B cell (primary cell): ENCODE measurements around the gene SIGLEC6. TPM values are rescaled to one million over a fixed set of nuclear protein-coding genes. Genes with fewer than 3 reads are reported as not detected.

Experiments
- ATAC-seq: fragments of 200-7000 bp; cut with Tn5 transposase; one replicate; pipeline ENCODE4 v1.10.0; 2021; ENCODE audit warnings: low read depth, mild to moderate bottlenecking, moderate number of reproducible peaks, moderate library complexity
- CTCF ChIA-PET: fragments of 350-600 bp; sonication (Branson Sonifier 250); formaldehyde crosslinking; loops from one replicate; lab custom pipeline; 2021; ENCODE audit warnings: antibody characterized with exemption, inconsistent platforms; lab: Charles Lee
- POLR2A ChIA-PET: fragments of 350-600 bp; sonication (Branson Sonifier 250); formaldehyde crosslinking; loops from one replicate; lab custom pipeline; 2021; ENCODE audit warnings: antibody characterized with exemption; lab: Charles Lee
- DNase-seq: peaks from one replicate; pipeline ENCODE4 v3.0.0; 2013
- H2AFZ ChIP-seq: 2 replicates; pipeline ENCODE4 v1.6.1; 2012; ENCODE audit warnings: mild to moderate bottlenecking, low read depth, low read length; ENCODE audit not compliant: insufficient read depth, poor library complexity, severe bottlenecking
- H3K27ac ChIP-seq, 2 donors: 1 replicate in 1 of 2; 2 replicates in 1 of 2; pipeline ENCODE4 v1.5.1; 2012 to 2013; ENCODE audit warnings: low read length in 2 of 2, mild to moderate bottlenecking in 2 of 2, moderate library complexity in 1 of 2
- H3K27me3 ChIP-seq, 4 experiments: fragments of 200-600 bp in 1 of 4; sonication (generic) in 1 of 4; replicated peaks in 1 of 4; 1 replicate in 2 of 4; 2 replicates in 2 of 4; pipeline versions ENCODE4 v1.6.1 to v1.7.0; 2013 to 2016; ENCODE audit warnings: low read length in 3 of 4, mild to moderate bottlenecking in 2 of 4, mixed read lengths in 1 of 4, moderate library complexity in 1 of 4; ENCODE audit not compliant: insufficient read depth in 4 of 4, control insufficient read depth in 3 of 4; ENCODE audit errors: control extremely low read depth in 1 of 4
- H3K36me3 ChIP-seq, 2 experiments: replicated peaks in 1 of 2; 1 replicate in 1 of 2; 2 replicates in 1 of 2; pipeline versions ENCODE4 v1.6.1 to v1.7.1; 2013; ENCODE audit warnings: low read length in 1 of 2; ENCODE audit not compliant: insufficient read depth in 2 of 2, control insufficient read depth in 1 of 2; ENCODE audit errors: control extremely low read depth in 1 of 2, extremely low read depth in 1 of 2
- H3K4me1 ChIP-seq, 2 donors: fragments of 200-600 bp in 1 of 2; sonication (generic) in 1 of 2; 1 replicate in 1 of 2; 2 replicates in 1 of 2; pipeline versions ENCODE4 v1.5.1 to v1.6.1; 2013 to 2017; ENCODE audit warnings: low read length in 2 of 2; ENCODE audit not compliant: control insufficient read depth in 2 of 2, insufficient read depth in 2 of 2
- H3K4me2 ChIP-seq: replicated peaks from 2 replicates; pipeline ENCODE3; 2012; ENCODE audit warnings: mild to moderate bottlenecking, low read depth, low read length; ENCODE audit not compliant: poor library complexity, severe bottlenecking
- H3K4me3 ChIP-seq, 5 experiments: fragments of 200-600 bp in 1 of 5; sonication (generic) in 1 of 5; 1 replicate in 3 of 5; 2 replicates in 2 of 5; pipeline versions ENCODE4 v1.5.1 to v1.7.0; 2011 to 2016; ENCODE audit warnings: low read length in 4 of 5, mild to moderate bottlenecking in 4 of 5, low read depth in 2 of 5, control low read depth in 1 of 5, moderate library complexity in 1 of 5; ENCODE audit not compliant: insufficient read depth in 1 of 5; ENCODE audit errors: control extremely low read depth in 1 of 5, extremely low read depth in 1 of 5
- H3K79me2 ChIP-seq: fragments of 200-600 bp; sonication (generic); one replicate; pipeline ENCODE4 v1.6.0; 2016; ENCODE audit warnings: low read length; ENCODE audit not compliant: control insufficient read depth, insufficient read depth
- H3K9ac ChIP-seq: fragments of 200-600 bp; sonication (generic); 2 replicates; pipeline ENCODE4 v1.6.1; 2017; ENCODE audit warnings: mild to moderate bottlenecking, low read length, moderate library complexity
- H3K9me3 ChIP-seq, 3 donors: one replicate each; pipeline versions ENCODE4 v1.6.1 to v1.7.1; 2013; ENCODE audit warnings: low read length in 2 of 3; ENCODE audit not compliant: control insufficient read depth in 2 of 3, insufficient read depth in 1 of 3; ENCODE audit errors: control extremely low read depth in 1 of 3
- H4K20me1 ChIP-seq: 2 replicates; pipeline ENCODE4 v1.6.0; 2012; ENCODE audit warnings: mild to moderate bottlenecking, low read length; ENCODE audit not compliant: insufficient read depth, control insufficient read depth, poor library complexity, severe bottlenecking
- H3K27ac Mint-ChIP-seq: one replicate; pipeline ENCODE4 v1.8.0; 2021; ENCODE audit warnings: mixed read lengths
- H3K27me3 Mint-ChIP-seq: one replicate; pipeline ENCODE4 v1.8.0; 2021; ENCODE audit warnings: mixed read lengths
- H3K4me1 Mint-ChIP-seq: one replicate; pipeline ENCODE4 v1.8.0; 2021; ENCODE audit warnings: mixed read lengths
- H3K4me3 Mint-ChIP-seq: one replicate; pipeline ENCODE4 v1.8.0; 2021; ENCODE audit warnings: mixed read lengths
- H3K9me3 Mint-ChIP-seq: one replicate; pipeline ENCODE4 v1.8.0; 2022; ENCODE audit warnings: mixed read lengths; ENCODE audit not compliant: insufficient read depth
- CTCF ChIP-seq: fragments of 200-600 bp; IDR thresholded peaks from one replicate; pipeline ENCODE4 v1.8.0; 2022; ENCODE audit warnings: antibody characterized with exemption, mild to moderate bottlenecking
- EZH2 ChIP-seq: IDR thresholded peaks from 2 replicates; pipeline ENCODE4 v1.6.1; 2012; ENCODE audit warnings: borderline replicate concordance, low read depth, mild to moderate bottlenecking, moderate library complexity, low read length; ENCODE audit not compliant: insufficient read depth, poor library complexity, severe bottlenecking
- WGBS: methylation state at CpG from one replicate; pipeline ENCODE4 v1.1.5; 2013; ENCODE audit warnings: missing lambda C conversion rate; ENCODE audit not compliant: insufficient coverage; 5-methylcytosine and 5-hydroxymethylcytosine counted together
- intact Hi-C: fragments of 100-400 bp; cut with micrococcal nuclease; formaldehyde crosslinking; loops from one replicate; pipeline ENCODE4 v1.10.0; 2022
- polyA plus RNA-seq: library from polyadenylated mRNA; depleted of rRNA; stranded (reverse); fragments of >200 nt; gene quantifications from 2 replicates; pipeline ENCODE4 v1.2.3, GENCODE V29; 2012
- total RNA-seq, 2 donors: library from RNA; stranded (reverse); fragments of 120-200 nt in 1 of 2; gene quantifications; 1 replicate in 1 of 2; 2 replicates in 1 of 2; pipeline versions ENCODE4 v1.2.3 to v1.2.4, GENCODE V29; 2013 to 2022

SIGLEC6 gene
- total and polyA plus RNA-seq, 2 donors (not counting 1 experiment from before 2014, with no cell fraction given) = 21.2 to 35.4 TPM

- peaks cover 0 to 5% (median 2%) of the 10 kb centered on the region in 3 donors for H3K9me3 ChIP-seq
- Mint-ChIP-seq H3K4me1 (peaks cover 78% of the 10 kb centered on the region), H3K27me3 (no peaks in the 10 kb centered on the region), H3K9me3 (no peaks in the 10 kb centered on the region), H3K27ac (no peak overlapping the region), H3K4me3 (peak overlapping the region; percentile 95)
- 22% methylated on average over 19 of the region's 20 CpGs for WGBS
- ATAC-seq (no peak), DNase-seq (peak; percentile 74)
- peak overlapping the region; percentile 79 for H3K4me2 ChIP-seq
- H3K79me2 ChIP-seq = peaks cover 71% of the 10 kb centered on the region
- intact Hi-C loops = loop anchor here (1.0 to 10.0 kb wide), 2 partner anchors 54 to 138 kb away; partner anchors contain the start of gene SIGLEC10
- POLR2A ChIA-PET = no interaction called here
- peaks cover 43 to 61% of the 10 kb centered on the region in 2 donors for H3K4me1 ChIP-seq
- H3K9ac ChIP-seq = peak overlapping the region; percentile 76
- H3K27me3 ChIP-seq = no peaks in the 10 kb centered on the region
- H2AFZ ChIP-seq = no peak overlapping the region
- no peak for TF ChIP-seq EZH2
- no peak for TF ChIP-seq CTCF
- H3K27ac ChIP-seq = no peak overlapping the region
- H3K36me3 ChIP-seq = peaks cover 0 to 11% of the 10 kb centered on the region in 2 experiments
- peak overlapping the region in 4 of 5 experiments; percentile 55 to 87 (median 74) for H3K4me3 ChIP-seq
- peaks cover 11% of the 10 kb centered on the region for H4K20me1 ChIP-seq
- CTCF ChIA-PET = interaction anchor here (2.1 to 8.0 kb wide), 2 partner anchors 38 to 105 kb away, joined by 7 to 41 read pairs; no protein-coding TSS in a partner anchor
These were observed 21.7 kb upstream of the SIGLEC6 start for GRCh38 chr19:51552996-51553725.

- Mint-ChIP-seq H3K4me3 (peak overlapping the region; percentile 95), H3K4me1 (peaks cover 81% of the 10 kb centered on the region), H3K9me3 (no peaks in the 10 kb centered on the region), H3K27me3 (no peaks in the 10 kb centered on the region), H3K27ac (peak overlapping the region; percentile 68)
- Histone ChIP-seq H2AFZ (no peak overlapping the region), H3K36me3 (peaks cover 0 to 11% of the 10 kb centered on the region in 2 experiments), H4K20me1 (peaks cover 11% of the 10 kb centered on the region), H3K27ac (peak overlapping the region in 1 of 2 donors; percentile 62), H3K4me3 (peak overlapping the region; percentile 55 to 87 (median 72)), H3K9me3 (peaks cover 0 to 5% (median 2%) of the 10 kb centered on the region in 3 donors), H3K4me2 (peak overlapping the region; percentile 79), H3K9ac (peak overlapping the region; percentile 76), H3K79me2 (peaks cover 71% of the 10 kb centered on the region), H3K27me3 (no peaks in the 10 kb centered on the region), H3K4me1 (peaks cover 49 to 67% of the 10 kb centered on the region in 2 donors)
- TF ChIP-seq CTCF = no peak
- no peak for TF ChIP-seq EZH2
- ChIA-PET POLR2A (interaction anchor here (0.7 to 1.9 kb wide), 2 partner anchors 20 to 102 kb away, joined by 3 to 8 read pairs; no protein-coding TSS in a partner anchor), CTCF (interaction anchor here (1.2 to 8.0 kb wide), 6 partner anchors 16 to 106 kb away, joined by 3 to 41 read pairs (median 8); no protein-coding TSS in a partner anchor)
- ATAC-seq (no peak), DNase-seq (no peak)
- intact Hi-C loops = loop anchor here (10.0 kb wide), 1 partner anchor 138 kb away; the partner anchor contains the start of gene SIGLEC10
- WGBS = 17% methylated on average over 1 of the region's 1 CpG
These were observed 21.1 kb upstream of the SIGLEC6 start for GRCh38 chr19:51552608-51552995.
